GM19238 (cell line): ENCODE measurements around the gene FGF6.

ENCODE experiments used
- DNase-seq: peaks from one replicate; pipeline ENCODE4 v3.0.0; 2011; ENCODE audit warnings: low spot score; ENCODE audit not compliant: insufficient read length

The FGF6 gene

DNA sequence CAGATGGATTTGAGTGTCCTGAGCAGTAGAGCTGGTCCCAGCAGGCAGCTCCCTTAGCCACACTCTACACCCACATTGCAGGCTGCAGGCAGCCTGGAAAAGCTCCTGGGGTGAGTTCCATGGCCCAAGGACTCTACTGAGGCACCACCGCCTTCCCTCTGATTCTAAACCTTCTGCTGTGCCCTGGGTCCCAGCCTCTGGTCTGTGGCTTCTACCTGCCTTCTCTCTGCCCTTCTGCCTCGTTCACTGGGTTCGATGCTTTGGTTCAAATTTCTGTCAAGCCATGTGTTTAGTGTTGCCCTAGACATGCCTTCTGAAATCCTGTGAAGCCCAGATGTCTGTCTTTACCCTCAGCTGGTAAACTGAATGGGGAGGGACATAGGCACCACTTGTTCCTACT is 1.5 kb upstream of the FGF6 start:
- no peak for DNase-seq

GRCh38 chr12:4446335-4446734 is 720 bp upstream of the FGF6 start:
- no peak for DNase-seq

- DNase-seq = no peak
Measured at GRCh38 chr12:4444031-4444430, 1.6 kb downstream of the FGF6 start.

DNA sequence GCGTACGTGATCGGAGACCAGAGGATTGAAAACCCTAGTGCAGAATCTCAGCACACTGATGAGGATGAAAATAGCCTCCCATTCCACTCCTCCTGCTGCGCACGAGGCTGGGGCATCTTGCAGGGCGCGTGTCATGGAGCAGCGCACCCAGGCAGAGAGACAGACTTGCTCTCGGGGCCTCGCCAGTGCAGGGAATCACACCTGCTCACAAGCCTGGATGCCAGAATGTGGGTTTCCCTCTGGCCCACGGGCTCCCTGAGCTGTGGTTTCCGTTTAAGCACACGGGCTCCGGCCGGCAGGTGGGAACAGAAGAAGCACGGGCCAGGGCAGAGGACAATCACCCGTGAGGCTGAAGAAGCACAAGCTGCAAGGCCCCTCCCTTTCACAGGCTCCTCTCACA is 2.0 kb downstream of the FGF6 start:
- no peak for DNase-seq

- DNase-seq = no peak
Measured at GRCh38 chr12:4441355-4442335, 4.0 kb downstream of the FGF6 start.

- no peak for DNase-seq
Measured at GRCh38 chr12:4440187-4440941, 5.3 kb downstream of the FGF6 start.

- DNase-seq = no peak
Measured at GRCh38 chr12:4439736-4440135, 5.9 kb downstream of the FGF6 start.

GRCh38 chr12:4438834-4439596 is 6.6 kb downstream of the FGF6 start:
- DNase-seq = no peak

GRCh38 chr12:4435537-4435936 is 10.1 kb downstream of the FGF6 start:
- DNase-seq = no peak

GRCh38 chr12:4434706-4435425 is 10.7 kb downstream of the FGF6 start:
- DNase-seq = no peak

GRCh38 chr12:4434301-4434700 is 11.3 kb downstream of the FGF6 start:
- DNase-seq = no peak

GRCh38 chr12:4433745-4434058 is 11.9 kb downstream of the FGF6 start:
- DNase-seq = no peak

DNA sequence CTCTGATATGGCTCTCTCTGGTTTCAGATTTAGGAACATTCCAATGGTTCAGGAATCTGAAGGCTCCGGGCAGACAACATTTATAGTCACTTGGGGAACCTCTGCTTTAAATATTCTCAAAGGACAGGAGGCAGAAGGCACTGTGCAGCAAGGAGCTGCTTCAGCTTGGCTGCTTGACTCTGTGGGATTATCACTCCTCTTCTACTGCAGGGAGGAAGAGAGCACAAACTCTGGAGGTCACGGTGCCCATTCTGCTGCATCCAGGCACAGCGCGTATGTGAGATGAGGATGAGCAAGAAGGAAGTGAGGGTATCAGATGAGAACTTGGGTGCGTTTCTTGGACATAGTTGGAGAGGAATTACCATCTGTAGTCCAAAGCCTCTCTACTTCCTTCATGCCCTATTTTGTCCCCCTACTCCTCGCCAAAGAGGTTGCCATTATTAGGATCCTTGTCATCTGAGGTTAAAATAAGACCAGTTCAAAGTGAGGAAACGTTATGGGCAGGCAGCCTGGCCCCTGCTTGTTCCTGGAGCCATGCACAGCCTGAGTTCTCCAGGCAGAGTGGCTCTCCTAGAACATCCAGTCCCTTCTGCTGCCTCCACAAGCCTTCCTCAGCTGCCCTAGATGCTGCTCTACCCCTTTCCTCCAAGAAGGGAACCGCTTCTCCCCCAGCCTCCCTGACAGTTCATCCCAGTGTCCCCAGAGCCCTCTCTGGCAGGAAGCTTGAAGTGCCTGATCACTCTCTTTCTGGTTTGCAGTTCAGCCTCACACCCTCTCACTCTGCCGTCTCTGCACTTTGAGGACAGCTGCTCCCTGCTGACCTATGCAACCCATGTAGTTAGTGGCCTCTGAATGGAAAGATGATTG is 12.5 kb downstream of the FGF6 start:
- no peak for DNase-seq

- DNase-seq = no peak
Measured at GRCh38 chr12:4431866-4432265, 13.7 kb downstream of the FGF6 start.

- DNase-seq = no peak
Measured at GRCh38 chr12:4431436-4431835, 14.2 kb downstream of the FGF6 start.

DNA sequence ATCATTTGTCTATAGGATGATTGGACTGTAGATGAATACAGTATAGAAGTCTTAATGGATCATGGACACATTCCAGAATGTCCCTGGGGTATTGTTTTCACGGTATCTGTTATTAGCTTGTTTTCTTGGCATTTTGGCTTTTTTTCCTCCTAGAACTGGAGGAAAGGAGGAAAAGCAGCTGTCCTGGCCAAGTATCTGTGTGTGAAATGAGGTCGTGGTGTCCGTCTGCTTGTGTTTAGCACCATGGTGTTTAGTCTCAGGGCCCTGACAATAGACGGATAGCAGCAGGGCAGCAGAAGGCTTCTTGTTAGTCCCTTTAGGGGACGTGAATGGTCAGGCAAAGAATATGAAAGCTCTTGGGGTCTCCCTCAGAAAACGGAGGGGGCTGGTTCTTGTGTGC is 21.2 kb downstream of the FGF6 start:
- no peak for DNase-seq

DNA sequence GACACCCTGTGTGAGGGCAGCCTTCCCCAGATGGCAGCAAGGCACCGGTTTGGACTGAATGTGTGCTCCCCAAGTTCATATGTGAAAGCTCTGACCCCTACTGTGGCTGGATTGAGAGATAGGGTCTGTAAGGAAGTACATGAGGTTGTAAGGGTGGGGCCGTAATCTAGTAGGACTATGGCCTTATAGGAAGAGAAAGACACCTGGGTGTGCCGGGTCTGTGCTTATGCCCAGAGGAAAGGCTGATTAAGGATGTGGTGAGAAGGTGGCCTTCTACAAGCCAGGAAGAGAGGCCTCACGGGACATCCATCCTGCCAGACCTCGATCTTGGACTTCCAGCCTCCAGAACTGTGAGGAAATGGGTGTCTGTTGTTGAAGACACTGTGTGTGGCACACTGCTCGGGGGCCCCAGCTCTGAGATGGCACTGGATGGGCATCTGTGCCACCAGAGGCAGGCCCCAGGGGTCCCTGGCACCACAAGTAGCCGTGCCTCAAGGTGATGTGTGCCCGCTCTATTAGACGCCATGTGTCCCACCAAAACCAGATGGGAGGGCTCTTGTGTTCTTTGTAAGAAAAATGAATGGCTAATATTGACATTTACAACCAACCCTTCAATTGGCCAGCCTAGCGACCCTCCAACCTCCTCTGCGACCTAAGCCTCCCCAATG is 22.0 kb downstream of the FGF6 start:
- DNase-seq = no peak

- DNase-seq = no peak
Measured at GRCh38 chr12:4422985-4423384, 22.6 kb downstream of the FGF6 start.

DNA sequence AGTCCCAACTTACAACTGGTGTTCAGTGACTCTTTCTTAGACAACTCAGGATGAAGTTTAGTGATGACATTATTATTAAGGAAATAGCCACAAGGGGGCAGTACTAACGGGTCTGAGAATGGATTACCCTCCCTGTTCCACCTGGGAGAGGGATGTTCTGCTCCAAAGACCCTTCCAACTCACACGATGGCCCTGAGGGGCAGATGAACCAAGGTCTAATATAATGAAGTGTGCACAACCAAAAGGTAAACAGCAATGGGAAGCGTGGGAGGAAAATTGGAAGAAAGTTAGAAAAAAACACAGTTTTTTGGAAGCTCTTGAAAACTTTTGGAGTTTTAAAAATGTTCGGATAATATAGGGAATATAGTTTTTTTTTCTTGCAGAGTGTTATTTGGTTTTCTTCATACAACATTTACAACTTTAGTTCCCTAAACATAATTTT is 24.0 kb downstream of the FGF6 start:
- DNase-seq = peak; percentile 59
